PC-3 (cell line): ENCODE measurements around the gene NOL4L.

ENCODE experiments used
- EZH2phosphoT487 ChIP-seq: fragments of 300-600 bp; sonication (generic); IDR thresholded peaks from 2 replicates; pipeline ENCODE4 v1.6.1; 2018; ENCODE audit warnings: mild to moderate bottlenecking, antibody characterized with exemption, low read length, borderline replicate concordance
- TF ChIP-seq, protein P1 (sequence below): fragments of 300-600 bp; sonication (generic); conservative IDR thresholded peaks from 2 replicates; pipeline ENCODE4 v1.5.1; 2017; ENCODE audit warnings: antibody characterized with exemption, low read depth, mild to moderate bottlenecking, low read length

DNA sequence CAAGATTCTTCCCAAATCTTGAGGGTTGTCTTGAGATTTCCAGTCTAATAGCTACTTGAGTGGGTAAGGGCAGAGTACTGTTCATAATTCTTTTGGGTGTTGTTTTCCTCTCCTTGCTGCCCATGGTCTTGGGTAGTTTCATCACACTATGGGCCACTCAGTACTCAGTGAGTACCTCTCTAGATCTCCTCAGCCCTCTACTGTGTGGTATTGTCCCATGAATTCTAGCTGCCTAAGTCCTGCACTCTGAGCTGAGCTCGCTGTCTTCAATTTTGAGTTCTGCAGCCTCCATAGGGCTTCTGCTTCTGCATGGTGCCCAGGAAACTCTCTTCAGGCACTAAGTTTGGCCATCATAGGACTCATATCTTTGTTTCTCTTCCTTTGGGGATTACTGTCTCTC lies 184.7 kb downstream of the NOL4L start:
- no peak for TF ChIP-seq EZH2phosphoT487
- TF ChIP-seq, protein P1, sequence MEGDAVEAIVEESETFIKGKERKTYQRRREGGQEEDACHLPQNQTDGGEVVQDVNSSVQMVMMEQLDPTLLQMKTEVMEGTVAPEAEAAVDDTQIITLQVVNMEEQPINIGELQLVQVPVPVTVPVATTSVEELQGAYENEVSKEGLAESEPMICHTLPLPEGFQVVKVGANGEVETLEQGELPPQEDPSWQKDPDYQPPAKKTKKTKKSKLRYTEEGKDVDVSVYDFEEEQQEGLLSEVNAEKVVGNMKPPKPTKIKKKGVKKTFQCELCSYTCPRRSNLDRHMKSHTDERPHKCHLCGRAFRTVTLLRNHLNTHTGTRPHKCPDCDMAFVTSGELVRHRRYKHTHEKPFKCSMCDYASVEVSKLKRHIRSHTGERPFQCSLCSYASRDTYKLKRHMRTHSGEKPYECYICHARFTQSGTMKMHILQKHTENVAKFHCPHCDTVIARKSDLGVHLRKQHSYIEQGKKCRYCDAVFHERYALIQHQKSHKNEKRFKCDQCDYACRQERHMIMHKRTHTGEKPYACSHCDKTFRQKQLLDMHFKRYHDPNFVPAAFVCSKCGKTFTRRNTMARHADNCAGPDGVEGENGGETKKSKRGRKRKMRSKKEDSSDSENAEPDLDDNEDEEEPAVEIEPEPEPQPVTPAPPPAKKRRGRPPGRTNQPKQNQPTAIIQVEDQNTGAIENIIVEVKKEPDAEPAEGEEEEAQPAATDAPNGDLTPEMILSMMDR = no peak
